ENCODE measurements around the gene KCNH1.

Gene KCNH1

DNA sequence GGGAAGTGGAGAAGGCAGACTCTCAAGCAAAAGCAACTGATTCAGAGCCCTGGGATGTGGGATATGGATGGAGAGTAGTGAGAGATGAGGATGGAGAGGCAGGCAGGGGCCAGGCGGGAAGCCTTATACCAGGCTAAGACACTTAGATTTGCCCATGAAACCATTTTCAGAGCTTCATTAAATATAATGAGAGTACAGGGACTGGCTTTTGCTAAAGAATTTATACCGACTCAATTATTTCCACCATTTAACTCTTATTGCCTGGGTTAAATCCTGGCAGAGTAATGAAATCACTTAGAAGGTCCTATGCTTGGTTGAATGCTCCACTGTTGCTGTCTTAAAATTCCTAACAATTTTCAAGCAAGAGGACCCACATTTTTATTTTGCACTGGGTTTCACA lies 311.7 kb downstream of the KCNH1 start:
- no peak overlapping the region for H3K4me2 ChIP-seq (ENCODE audit: insufficient read depth, low read length, poor library complexity, severe bottlenecking)
- no peak overlapping the region for H3K4me3 ChIP-seq (ENCODE audit: low read length in 2 of 2)
- H3K14ac ChIP-seq (ENCODE audit: low read length) = no peak overlapping the region
- no peak overlapping the region for H3K27ac ChIP-seq (replicated peaks; ENCODE audit: low read length)
- no peak overlapping the region for H2BK5ac ChIP-seq (ENCODE audit: low read length)
- H3K23ac ChIP-seq (ENCODE audit: low read depth, low read length, poor library complexity) = no peak overlapping the region
- H3K9me3 ChIP-seq (replicated peaks in 1 of 2; ENCODE audit: control insufficient read depth in 2 of 2, insufficient read depth in 1 of 2, low read depth in 1 of 2, low read length in 2 of 2) = no peaks in the 10 kb centered on the region
- no peak overlapping the region for H2BK12ac ChIP-seq (ENCODE audit: low read length)
- no peak overlapping the region for H2BK120ac ChIP-seq (ENCODE audit: low read depth, low read length)
- no peak for DNase-seq (ENCODE audit: low spot score)
- H2AK5ac ChIP-seq (ENCODE audit: low read depth, low read length) = no peak overlapping the region
- no peak overlapping the region for H4K8ac ChIP-seq (ENCODE audit: low read depth, low read length)
- no CpG with 5 or more reads among the region's 2 CpGs for WGBS, 2 donors (ENCODE audit: extremely low coverage in 2 of 2, insufficient read length in 2 of 2, insufficient replicate concordance in 1 of 2)
- H3K9ac ChIP-seq (ENCODE audit: low read depth, low read length, poor library complexity) = no peak overlapping the region
- no peak overlapping the region for H4K91ac ChIP-seq (ENCODE audit: low read depth, low read length, poor library complexity)
- no peak overlapping the region for H2AFZ ChIP-seq (ENCODE audit: low read length)
- no peak overlapping the region for H3K18ac ChIP-seq (ENCODE audit: low read length)
- no peaks in the 10 kb centered on the region for H3K27me3 ChIP-seq (ENCODE audit: control insufficient read depth in 3 of 3, insufficient read depth in 3 of 3, low read depth in 1 of 3, low read length in 3 of 3)
- no peaks in the 10 kb centered on the region for H3K36me3 ChIP-seq (replicated peaks in 1 of 2; ENCODE audit: control insufficient read depth in 2 of 2, insufficient read depth in 2 of 2, low read length in 2 of 2)
- H3K4me1 ChIP-seq (ENCODE audit: control insufficient read depth in 2 of 2, insufficient read depth in 1 of 2, low read depth in 1 of 2, low read length in 2 of 2) = no peaks in the 10 kb centered on the region
- no peak overlapping the region for H2BK15ac ChIP-seq (ENCODE audit: low read length)
- H3K79me1 ChIP-seq (ENCODE audit: low read depth, low read length) = no peaks in the 10 kb centered on the region
- H3K4ac ChIP-seq (ENCODE audit: low read length) = no peak overlapping the region

DNA sequence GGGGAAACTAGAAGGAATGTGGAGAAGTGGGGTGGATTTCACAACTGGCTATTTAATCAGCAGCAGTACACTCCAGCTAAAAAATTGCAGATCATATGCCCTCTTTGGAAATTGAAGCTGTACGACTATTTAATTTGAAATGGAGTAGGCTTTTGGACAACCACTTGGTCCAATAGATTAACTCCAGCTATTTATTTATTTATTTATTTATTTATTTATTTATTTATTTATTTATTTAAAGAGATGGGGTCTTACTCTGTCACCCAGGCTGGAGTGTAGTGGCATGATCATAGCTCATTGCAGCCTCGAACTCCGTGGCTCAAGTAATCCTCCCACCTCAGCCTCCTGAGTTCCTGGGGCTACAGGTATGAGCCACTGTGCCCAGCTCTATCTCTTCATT lies 312.3 kb downstream of the KCNH1 start:
- no peak overlapping the region for H3K14ac ChIP-seq (ENCODE audit: low read length)
- H3K18ac ChIP-seq (ENCODE audit: low read length) = no peak overlapping the region
- H3K23ac ChIP-seq (ENCODE audit: low read depth, low read length, poor library complexity) = no peak overlapping the region
- H3K4me1 ChIP-seq (ENCODE audit: control insufficient read depth in 2 of 2, insufficient read depth in 1 of 2, low read depth in 1 of 2, low read length in 2 of 2) = no peaks in the 10 kb centered on the region
- H2BK12ac ChIP-seq (ENCODE audit: low read length) = no peak overlapping the region
- H2BK120ac ChIP-seq (ENCODE audit: low read depth, low read length) = no peak overlapping the region
- no CpG with 5 or more reads among the region's 3 CpGs for WGBS, 2 donors (ENCODE audit: extremely low coverage in 2 of 2, insufficient read length in 2 of 2, insufficient replicate concordance in 1 of 2)
- H3K27me3 ChIP-seq (ENCODE audit: control insufficient read depth in 3 of 3, insufficient read depth in 3 of 3, low read depth in 1 of 3, low read length in 3 of 3) = no peaks in the 10 kb centered on the region
- H3K79me1 ChIP-seq (ENCODE audit: low read depth, low read length) = no peaks in the 10 kb centered on the region
- no peak overlapping the region for H2BK5ac ChIP-seq (ENCODE audit: low read length)
- H3K9me3 ChIP-seq (replicated peaks in 1 of 2; ENCODE audit: control insufficient read depth in 2 of 2, insufficient read depth in 1 of 2, low read depth in 1 of 2, low read length in 2 of 2) = no peaks in the 10 kb centered on the region
- no peak overlapping the region for H3K4ac ChIP-seq (ENCODE audit: low read length)
- no peak overlapping the region for H4K8ac ChIP-seq (ENCODE audit: low read depth, low read length)
- no peak overlapping the region for H2AK5ac ChIP-seq (ENCODE audit: low read depth, low read length)
- H2AFZ ChIP-seq (ENCODE audit: low read length) = no peak overlapping the region
- H3K9ac ChIP-seq (ENCODE audit: low read depth, low read length, poor library complexity) = no peak overlapping the region
- no peak overlapping the region for H4K91ac ChIP-seq (ENCODE audit: low read depth, low read length, poor library complexity)
- H3K36me3 ChIP-seq (replicated peaks in 1 of 2; ENCODE audit: control insufficient read depth in 2 of 2, insufficient read depth in 2 of 2, low read length in 2 of 2) = no peaks in the 10 kb centered on the region
- H2BK15ac ChIP-seq (ENCODE audit: low read length) = no peak overlapping the region
- H3K4me3 ChIP-seq (ENCODE audit: low read length in 2 of 2) = no peak overlapping the region
- H3K4me2 ChIP-seq (ENCODE audit: insufficient read depth, low read length, poor library complexity, severe bottlenecking) = no peak overlapping the region
- H3K27ac ChIP-seq (replicated peaks; ENCODE audit: low read length) = no peak overlapping the region
- DNase-seq (ENCODE audit: low spot score) = no peak

DNA sequence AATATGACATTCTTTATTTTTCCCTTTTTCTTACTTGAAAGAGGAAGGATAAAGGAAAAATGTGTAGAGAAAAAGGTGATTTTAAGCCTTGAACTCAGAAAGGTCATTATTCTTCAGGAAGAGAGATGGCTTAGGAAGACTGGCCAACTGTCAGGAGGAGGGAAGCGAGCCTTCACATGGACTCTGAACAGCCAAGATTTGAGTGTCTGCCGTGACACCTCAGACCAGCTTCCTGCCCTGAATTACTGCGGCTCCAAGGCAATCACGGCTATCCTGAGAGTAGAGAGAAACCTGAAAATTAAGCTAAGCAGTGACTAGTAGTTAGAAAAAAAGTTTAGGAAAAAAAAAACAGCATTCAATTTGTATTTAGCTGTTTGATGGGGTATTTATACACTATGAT lies 314.7 kb downstream of the KCNH1 start:
- no peak overlapping the region for H3K23ac ChIP-seq (ENCODE audit: low read depth, low read length, poor library complexity)
- H2AK5ac ChIP-seq (ENCODE audit: low read depth, low read length) = no peak overlapping the region
- no peak overlapping the region for H3K4me2 ChIP-seq (ENCODE audit: insufficient read depth, low read length, poor library complexity, severe bottlenecking)
- no peak overlapping the region for H2BK12ac ChIP-seq (ENCODE audit: low read length)
- H2BK5ac ChIP-seq (ENCODE audit: low read length) = no peak overlapping the region
- no peak for DNase-seq (ENCODE audit: low spot score)
- H3K27me3 ChIP-seq (ENCODE audit: control insufficient read depth in 3 of 3, insufficient read depth in 3 of 3, low read depth in 1 of 3, low read length in 3 of 3) = no peaks in the 10 kb centered on the region
- no peaks in the 10 kb centered on the region for H3K9me3 ChIP-seq (replicated peaks in 1 of 2; ENCODE audit: control insufficient read depth in 2 of 2, insufficient read depth in 1 of 2, low read depth in 1 of 2, low read length in 2 of 2)
- no peak overlapping the region for H3K14ac ChIP-seq (ENCODE audit: low read length)
- no peak overlapping the region for H3K4ac ChIP-seq (ENCODE audit: low read length)
- no peak overlapping the region for H3K18ac ChIP-seq (ENCODE audit: low read length)
- H2BK120ac ChIP-seq (ENCODE audit: low read depth, low read length) = no peak overlapping the region
- H3K27ac ChIP-seq (replicated peaks; ENCODE audit: low read length) = no peak overlapping the region
- no peak overlapping the region for H2AFZ ChIP-seq (ENCODE audit: low read length)
- no CpG with 5 or more reads among the region's 4 CpGs for WGBS, 2 donors (ENCODE audit: extremely low coverage in 2 of 2, insufficient read length in 2 of 2, insufficient replicate concordance in 1 of 2)
- H4K91ac ChIP-seq (ENCODE audit: low read depth, low read length, poor library complexity) = no peak overlapping the region
- H3K4me1 ChIP-seq (ENCODE audit: control insufficient read depth in 2 of 2, insufficient read depth in 1 of 2, low read depth in 1 of 2, low read length in 2 of 2) = peaks cover 4% of the 10 kb centered on the region in 2 donors
- no peaks in the 10 kb centered on the region for H3K36me3 ChIP-seq (replicated peaks in 1 of 2; ENCODE audit: control insufficient read depth in 2 of 2, insufficient read depth in 2 of 2, low read length in 2 of 2)
- no peak overlapping the region for H3K9ac ChIP-seq (ENCODE audit: low read depth, low read length, poor library complexity)
- no peaks in the 10 kb centered on the region for H3K79me1 ChIP-seq (ENCODE audit: low read depth, low read length)
- H4K8ac ChIP-seq (ENCODE audit: low read depth, low read length) = no peak overlapping the region
- no peak overlapping the region for H2BK15ac ChIP-seq (ENCODE audit: low read length)
- H3K4me3 ChIP-seq (ENCODE audit: low read length in 2 of 2) = no peak overlapping the region

DNA sequence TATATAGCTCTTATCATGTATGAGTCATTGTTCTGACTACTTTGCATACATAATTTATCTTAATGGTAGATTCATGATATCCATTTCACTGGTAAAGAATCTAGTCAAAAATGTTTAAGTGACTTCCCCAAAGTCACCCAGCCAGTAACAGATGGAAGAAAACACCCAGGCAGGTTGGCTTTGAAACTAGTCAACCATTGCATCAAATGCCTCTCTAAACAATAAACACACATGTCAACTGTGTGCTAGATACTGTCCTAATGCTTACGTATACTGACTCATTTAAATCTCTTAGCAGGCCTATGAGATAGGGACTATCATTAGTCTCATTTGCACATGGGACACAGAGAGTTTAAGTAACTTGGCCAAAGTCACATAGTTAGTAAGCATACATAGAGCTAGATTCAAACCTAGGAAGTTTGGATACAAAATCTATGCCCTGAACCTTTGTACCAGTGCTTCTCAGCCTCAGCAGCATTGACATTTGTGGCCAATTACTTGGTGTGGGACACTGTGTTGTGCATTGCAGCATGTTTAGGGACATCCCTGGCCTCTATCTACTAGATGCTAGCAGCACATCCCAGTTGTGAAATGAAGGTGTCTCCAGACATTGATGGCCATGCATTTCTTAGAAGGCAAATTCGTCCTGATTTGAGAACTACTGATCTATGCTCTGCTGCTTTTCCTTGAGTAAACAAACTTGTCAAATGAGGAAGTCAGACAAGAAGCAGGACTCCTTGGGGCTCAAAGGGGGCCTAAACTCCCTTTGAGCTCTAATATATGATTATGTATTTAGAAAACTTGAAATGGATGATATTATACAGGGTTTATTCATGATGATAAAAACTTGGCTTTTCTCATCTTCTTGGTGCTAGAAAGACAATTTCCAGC lies 316.3 kb downstream of the KCNH1 start:
- no peak for DNase-seq (ENCODE audit: low spot score)
- no peak overlapping the region for H2BK12ac ChIP-seq (ENCODE audit: low read length)
- no peak overlapping the region for H3K18ac ChIP-seq (ENCODE audit: low read length)
- WGBS, 2 donors (ENCODE audit: extremely low coverage in 2 of 2, insufficient read length in 2 of 2, insufficient replicate concordance in 1 of 2) = no CpG with 5 or more reads among the region's 2 CpGs
- no peak overlapping the region for H4K91ac ChIP-seq (ENCODE audit: low read depth, low read length, poor library complexity)
- no peaks in the 10 kb centered on the region for H3K79me1 ChIP-seq (ENCODE audit: low read depth, low read length)
- no peak overlapping the region for H3K4ac ChIP-seq (ENCODE audit: low read length)
- H3K4me1 ChIP-seq (ENCODE audit: control insufficient read depth in 2 of 2, insufficient read depth in 1 of 2, low read depth in 1 of 2, low read length in 2 of 2) = peaks cover 4% of the 10 kb centered on the region in 2 donors
- no peak overlapping the region for H3K23ac ChIP-seq (ENCODE audit: low read depth, low read length, poor library complexity)
- H3K36me3 ChIP-seq (replicated peaks in 1 of 2; ENCODE audit: control insufficient read depth in 2 of 2, insufficient read depth in 2 of 2, low read length in 2 of 2) = no peaks in the 10 kb centered on the region
- H3K4me2 ChIP-seq (ENCODE audit: insufficient read depth, low read length, poor library complexity, severe bottlenecking) = no peak overlapping the region
- H2AK5ac ChIP-seq (ENCODE audit: low read depth, low read length) = no peak overlapping the region
- no peak overlapping the region for H4K8ac ChIP-seq (ENCODE audit: low read depth, low read length)
- H2BK120ac ChIP-seq (ENCODE audit: low read depth, low read length) = no peak overlapping the region
- no peaks in the 10 kb centered on the region for H3K9me3 ChIP-seq (replicated peaks in 1 of 2; ENCODE audit: control insufficient read depth in 2 of 2, insufficient read depth in 1 of 2, low read depth in 1 of 2, low read length in 2 of 2)
- no peaks in the 10 kb centered on the region for H3K27me3 ChIP-seq (ENCODE audit: control insufficient read depth in 3 of 3, insufficient read depth in 3 of 3, low read depth in 1 of 3, low read length in 3 of 3)
- H2BK5ac ChIP-seq (ENCODE audit: low read length) = no peak overlapping the region
- H2AFZ ChIP-seq (ENCODE audit: low read length) = no peak overlapping the region
- H2BK15ac ChIP-seq (ENCODE audit: low read length) = no peak overlapping the region
- no peak overlapping the region for H3K27ac ChIP-seq (replicated peaks; ENCODE audit: low read length)
- no peak overlapping the region for H3K4me3 ChIP-seq (ENCODE audit: low read length in 2 of 2)
- no peak overlapping the region for H3K14ac ChIP-seq (ENCODE audit: low read length)
- no peak overlapping the region for H3K9ac ChIP-seq (ENCODE audit: low read depth, low read length, poor library complexity)

Data from neuronal stem cell (in vitro differentiated cells).